ENCODE data around the gene MYL7.

The MYL7 gene

DNA sequence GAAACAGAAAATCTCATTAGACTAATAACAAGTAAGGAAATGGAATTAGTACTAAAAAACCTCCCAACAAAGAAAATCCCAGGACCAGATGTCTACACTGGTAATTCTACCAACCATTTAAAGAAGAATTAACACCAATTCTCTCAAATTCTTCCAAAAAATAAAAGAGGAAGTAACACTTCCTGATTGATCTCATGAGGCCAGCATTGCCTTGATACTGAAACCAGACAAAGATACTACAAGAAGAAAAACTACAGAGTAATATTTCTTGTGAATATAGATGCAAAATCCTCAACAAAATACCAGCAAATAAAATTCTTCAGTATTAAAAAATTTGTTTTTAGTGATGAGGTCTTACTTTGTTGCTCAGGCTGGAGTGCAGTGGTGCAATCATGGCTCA lies 26.8 kb upstream of the MYL7 start:
- DNase-seq: no peak

DNA sequence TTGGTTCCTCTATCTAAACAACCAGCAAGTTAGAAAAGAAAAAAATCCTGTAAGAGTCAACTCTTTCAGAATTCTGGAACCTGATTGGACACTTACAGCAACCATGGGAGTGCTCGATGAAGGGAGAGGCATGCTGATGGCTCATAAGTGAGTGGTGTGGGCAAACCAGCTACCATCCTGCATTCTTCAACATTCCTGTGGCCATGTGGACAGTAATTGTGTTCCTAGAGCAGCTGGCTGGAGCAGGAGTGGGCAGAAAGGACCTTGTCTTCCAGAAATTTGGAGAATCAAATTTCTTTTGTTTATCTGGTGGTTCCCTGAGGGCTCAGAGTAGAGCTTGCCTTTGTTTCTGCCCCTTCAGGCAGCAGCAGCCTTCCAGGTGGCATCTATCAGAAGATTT lies 22.5 kb upstream of the MYL7 start:
- no peak for DNase-seq

DNA sequence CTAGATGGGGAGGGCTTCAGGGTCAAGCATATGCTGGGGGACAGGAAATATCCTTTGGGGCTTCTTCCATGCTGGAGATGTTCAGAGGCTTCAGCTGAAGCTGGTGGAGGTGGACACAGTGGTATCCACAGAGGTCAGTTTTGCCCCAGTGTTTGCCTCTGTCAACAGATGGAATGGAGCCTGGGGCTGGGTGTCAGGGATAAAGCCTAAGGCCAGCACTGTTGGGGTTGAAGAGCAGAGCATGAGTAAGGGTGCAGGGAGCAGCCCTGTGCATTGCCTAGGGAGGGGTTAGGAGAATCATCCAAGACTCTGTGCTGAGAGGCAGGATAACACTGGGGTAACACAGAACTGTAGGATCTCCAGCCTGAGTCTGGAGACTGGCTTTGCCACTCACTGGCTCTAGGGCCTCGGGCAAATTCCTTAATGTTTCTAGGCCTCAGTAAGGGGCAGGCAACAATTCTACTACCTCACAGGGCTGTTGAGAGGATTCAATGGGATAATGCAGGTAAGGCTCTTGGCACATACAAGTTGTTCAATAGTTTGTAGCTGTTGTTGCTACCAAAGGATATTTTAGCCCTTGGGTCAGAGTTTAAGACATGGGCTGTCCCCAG lies 21.8 kb upstream of the MYL7 start:
- no peak for DNase-seq

DNA sequence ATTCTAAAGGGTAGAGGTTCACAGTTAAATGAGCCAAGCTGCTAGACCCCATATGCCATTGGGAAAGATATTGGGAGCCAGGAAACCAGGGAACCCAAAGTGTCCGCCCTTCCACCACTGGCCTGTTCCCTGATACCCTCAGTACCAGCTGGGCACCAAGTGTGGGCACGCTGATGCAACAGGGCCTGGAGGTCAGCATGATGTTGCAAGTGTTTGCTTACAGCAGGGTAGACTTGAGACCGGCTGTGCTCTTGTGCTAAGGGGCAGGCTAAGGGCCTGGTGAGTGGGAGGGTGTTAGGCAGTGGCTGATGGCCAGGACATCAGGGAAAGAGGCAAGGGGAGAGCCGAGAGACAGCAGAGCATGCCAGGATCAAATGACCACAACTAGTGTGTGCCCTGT lies 21.0 kb upstream of the MYL7 start:
- DNase-seq: no peak

DNA sequence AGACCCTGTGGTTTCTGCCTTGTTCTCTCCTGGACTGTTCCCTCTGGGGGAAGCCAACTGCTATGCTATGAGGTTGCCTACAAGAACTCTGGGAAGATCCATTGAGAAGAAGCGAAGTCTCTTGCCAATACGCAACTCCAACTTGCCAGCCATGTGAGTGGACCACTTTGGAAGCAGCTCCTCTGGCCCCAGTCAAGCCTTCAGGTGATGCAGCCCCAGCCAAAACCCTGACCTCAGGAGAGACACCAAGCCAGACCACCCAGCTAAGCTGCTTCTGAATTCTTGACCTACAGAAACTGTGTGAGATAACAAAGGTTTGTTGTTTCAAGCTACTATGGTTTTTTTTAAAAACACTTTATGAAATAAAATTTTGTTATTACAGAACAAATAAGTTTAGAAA lies 20.2 kb upstream of the MYL7 start:
- no peak for DNase-seq

DNA sequence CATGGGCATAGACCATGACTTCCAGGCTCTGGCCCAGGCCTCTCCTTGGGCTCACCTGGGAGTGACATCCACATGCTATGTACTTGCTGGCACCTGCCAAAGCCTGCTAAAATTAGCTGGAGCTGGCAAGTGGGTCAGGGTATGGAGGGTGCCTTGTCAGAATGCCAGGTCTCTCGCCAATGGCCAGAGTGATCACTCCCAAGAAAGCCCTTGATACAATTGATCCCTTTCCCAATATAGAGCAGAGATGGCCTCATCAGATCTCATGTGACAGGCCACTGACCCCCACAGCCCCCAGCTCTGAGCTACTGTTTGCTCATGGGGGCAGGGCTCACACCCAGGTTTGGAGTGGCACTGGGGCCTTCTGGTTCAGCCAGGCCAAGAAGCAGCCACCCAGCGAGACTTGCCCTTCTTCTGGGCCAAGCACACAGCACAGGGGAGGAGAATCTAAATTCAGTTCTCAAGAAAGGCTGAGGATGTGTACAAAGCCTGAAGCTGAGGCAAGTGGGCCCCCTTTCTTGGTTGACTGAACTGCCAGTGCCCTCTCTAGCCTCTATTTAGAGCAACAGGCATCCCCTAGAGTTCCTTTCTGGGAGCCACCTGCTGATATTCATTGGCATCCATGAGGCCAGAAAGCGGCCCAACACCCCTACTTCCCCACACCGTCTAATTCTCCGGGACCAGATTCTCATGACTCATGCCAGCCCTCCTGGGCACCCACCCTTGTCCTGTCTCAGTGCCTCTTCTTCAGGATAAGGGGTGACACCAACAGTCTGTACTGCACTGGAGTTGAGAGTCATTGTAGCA lies 18.9 kb upstream of the MYL7 start:
- no peak for DNase-seq

DNA sequence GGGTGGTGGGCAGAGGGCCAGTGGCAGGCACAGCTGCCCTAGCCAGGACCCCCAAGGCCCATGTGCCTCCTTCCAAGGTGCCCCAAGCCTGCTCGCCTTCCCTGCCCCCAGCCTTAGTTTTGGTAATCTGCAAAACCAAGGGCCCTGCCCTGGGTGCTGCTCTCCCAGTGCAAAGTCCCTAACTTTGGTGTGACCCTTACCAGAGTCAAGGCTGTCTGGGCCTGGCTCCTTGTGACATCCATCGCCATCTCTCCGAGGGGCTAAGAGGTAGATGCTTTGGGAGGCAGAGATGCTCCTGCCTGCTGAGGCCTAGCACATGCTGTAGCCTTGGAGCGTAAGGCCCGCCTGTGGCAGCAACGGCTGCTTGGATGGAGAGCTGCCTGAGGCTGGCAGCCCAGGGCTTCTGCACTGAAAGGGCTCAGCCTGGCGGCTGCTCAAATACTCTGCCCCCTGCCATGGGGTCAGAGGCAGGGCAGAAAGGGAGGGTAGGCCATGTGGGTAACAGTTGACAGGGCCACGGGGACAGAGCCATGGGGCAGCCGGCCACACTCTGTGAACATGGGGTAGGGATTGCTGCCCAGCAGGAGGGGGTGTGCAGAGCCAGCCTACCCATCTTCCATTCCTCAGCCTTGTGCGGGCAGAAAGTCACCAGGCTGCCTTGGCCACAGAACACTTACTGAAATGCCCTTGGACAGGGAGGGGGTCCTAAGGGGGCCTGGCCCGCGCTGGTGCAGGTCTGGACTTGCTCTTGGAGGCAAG lies 17.9 kb upstream of the MYL7 start:
- DNase-seq: no peak

DNA sequence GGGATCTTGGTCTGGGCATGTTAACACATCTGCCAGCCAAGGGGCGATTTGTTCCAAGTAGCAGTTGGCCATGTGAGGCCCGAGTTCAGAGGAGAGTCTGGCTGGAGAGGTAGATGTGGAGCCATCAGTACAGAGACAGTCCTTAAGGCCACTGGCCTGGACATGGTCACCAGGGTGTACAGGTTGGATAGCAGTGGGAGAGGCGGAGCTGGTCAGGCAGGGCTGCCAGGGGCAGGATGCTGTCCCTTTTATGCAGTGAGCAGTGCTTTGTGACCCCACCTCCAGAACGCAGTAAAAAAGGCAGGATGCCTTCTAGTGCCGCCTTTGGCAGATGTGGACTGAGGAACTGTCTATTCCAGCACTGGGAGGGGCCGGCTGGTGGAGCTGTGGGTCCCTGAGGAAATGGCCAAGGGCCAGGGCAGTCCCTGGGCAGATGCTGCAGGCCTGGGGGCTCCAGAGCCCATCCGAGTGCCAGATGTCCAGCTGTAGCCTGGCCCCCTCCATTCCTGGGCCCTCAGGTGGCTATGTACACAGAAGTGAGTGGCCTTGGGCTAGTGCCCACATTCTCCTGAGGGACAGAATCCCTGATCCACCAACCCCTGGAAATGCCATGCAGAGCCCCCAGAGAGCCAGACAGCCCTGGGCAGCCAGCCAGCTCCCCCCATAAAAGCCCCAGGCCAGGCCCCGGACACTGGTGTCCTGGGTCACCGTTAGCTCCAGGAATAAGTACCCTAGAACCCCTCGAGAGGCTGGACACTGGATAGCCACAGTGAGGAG lies 17.2 kb upstream of the MYL7 start:
- no peak for DNase-seq

DNA sequence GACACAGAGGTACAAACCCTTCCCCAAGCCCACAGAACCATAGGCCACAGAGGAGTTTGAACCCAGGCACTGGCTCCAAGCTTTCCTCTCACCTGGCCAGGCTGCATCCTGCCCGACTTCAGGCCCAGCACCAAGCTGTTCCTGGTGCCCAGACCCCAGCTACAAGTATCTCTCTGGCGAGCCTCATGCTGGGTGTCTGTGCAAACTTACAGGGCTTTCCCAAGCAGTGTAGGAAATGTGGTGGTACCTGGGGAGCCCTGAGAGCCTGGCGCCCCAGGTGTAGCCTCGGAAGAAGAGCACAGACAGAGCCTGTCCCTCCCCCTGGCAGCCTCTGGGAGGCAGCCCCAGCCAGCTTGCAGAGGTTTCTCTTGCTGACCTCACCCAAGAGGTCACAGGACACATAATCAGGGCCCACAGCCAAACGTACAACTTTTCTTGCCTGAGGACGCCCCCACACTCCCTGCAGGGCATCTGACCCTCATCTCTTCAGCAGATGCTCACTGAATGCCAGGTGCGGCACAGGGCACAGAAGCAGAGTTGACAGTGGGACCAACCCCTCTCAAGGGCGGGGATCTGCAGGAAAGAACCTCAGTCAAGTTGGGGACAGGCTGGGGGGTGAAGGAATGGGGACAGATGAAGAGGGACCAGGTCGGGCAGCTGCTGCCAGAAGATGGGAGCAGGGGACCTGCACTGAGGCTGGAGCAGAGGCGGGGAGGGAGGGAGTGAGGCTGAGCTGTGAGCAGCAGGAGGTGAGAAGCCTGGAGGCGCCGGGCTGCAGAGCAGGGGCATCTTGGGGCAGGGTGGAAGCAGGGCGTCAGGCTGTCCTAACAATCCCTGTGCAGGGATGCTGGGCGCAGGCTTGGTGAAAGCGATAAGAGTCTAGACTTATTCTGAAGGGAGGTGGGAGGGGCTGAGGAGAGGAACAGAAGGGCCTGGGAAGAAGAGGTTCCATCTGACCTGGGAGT lies 16.3 kb upstream of the MYL7 start:
- no peak for DNase-seq

DNA sequence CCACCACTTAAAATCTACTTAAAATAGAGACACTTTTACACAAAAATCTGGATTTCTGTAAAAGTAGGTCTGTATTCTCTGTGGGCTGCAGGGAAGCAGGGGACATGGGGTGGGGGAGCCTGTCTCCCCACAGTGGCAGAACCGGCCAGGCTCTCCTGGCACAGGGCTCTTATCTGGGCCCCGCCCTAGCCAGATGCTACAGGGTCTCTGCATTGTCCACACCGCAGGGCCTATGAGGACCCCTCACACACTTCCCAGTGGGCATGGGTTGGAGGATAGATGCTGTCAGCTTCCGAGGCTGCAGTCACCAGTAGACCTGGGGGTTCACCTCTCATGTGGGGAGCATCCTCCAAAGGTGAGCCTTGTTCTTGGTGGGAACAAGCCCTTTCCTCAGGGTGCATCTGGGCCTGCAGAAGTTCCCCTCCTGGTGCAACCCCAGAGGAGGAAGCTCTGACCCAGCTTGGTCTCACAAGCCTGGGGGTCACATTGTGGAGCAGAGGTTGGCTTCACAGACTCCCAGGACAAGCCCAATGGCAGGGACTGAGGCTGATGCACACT lies 15.4 kb upstream of the MYL7 start:
- no peak for DNase-seq

DNA sequence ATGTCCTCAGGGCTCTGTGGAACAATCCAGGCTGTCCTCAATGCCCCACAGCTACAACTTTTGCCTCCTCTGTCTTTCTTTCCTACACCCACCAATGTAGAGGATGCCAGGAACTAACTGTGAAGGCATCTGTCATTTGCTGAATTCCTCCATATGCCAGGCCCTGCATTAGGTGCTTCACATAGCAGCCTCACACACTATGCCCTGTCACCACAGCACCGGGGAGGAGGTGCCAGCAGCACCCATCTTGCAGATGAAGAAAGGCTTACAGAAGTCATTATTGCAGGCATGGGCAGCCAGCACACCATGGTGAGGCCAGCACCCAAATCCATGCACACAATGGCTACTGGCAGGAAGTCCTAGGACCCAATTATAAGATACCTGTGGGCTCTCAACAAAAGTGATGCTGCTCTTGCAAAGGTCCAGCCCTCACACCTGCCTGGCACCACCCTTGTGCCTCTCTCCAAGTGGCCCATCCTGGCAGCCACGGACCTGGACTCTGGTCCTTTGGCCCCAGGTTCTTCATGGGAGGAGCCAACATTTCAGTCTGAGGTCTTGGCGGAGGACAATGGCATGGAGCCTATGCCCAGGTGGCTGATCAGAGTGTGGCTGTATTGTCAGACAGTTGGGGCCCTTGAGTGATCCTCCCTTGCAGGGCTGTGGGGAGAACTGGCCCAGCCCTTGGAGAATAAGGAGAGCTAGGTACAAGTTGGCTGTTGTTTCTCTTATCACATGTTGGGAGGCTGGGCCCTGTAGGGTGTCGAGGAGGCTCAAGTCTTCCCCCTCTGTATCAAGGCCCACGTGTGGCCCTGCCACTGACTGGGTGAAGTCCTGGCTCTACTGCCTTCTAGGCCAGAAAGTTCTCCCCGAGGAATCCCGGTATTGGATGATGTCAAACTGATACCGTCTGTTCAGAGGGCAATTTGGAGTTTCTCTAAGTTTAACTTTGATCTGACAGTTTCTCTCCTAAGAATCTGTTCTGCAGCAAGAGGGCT lies 14.4 kb upstream of the MYL7 start:
- no peak for DNase-seq

DNA sequence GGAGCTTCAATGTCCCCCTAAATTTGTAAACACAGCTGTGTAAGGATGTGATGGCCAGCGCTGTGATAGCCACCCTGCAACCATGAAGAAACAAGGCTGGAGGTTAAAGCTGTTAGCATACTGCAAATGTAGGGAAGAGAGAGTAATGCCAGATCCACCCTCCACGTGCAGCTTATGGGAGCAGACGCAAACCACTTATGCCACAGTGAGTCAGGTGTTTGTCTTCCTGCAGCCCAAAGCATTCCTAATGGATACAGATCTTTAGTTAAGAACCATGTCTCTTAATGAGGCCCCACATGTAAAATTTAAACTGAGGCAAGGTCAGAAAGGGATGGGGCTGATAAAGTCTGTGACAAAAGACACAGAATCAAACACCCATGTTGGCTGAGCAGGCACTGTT lies 13.6 kb upstream of the MYL7 start:
- DNase-seq: no peak

DNA sequence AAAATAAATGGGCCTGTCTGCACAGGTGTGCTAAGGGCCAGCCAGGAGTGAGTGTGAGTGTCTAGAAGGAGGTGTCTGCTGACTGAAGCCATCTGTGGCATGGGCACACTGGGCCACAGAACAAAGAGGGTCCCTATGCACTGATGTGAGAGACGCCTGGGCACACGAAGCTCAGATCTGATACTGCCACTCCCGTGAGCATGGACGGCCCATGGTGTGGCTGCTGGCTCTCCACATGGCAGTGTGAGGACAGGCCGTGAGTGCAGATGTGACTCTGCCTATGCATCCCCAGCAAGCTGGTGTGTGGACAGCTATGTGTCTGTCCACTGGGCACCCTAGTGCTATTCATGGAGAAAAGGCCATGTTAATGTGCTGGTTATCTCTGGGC lies 12.8 kb upstream of the MYL7 start:
- no peak for DNase-seq

DNA sequence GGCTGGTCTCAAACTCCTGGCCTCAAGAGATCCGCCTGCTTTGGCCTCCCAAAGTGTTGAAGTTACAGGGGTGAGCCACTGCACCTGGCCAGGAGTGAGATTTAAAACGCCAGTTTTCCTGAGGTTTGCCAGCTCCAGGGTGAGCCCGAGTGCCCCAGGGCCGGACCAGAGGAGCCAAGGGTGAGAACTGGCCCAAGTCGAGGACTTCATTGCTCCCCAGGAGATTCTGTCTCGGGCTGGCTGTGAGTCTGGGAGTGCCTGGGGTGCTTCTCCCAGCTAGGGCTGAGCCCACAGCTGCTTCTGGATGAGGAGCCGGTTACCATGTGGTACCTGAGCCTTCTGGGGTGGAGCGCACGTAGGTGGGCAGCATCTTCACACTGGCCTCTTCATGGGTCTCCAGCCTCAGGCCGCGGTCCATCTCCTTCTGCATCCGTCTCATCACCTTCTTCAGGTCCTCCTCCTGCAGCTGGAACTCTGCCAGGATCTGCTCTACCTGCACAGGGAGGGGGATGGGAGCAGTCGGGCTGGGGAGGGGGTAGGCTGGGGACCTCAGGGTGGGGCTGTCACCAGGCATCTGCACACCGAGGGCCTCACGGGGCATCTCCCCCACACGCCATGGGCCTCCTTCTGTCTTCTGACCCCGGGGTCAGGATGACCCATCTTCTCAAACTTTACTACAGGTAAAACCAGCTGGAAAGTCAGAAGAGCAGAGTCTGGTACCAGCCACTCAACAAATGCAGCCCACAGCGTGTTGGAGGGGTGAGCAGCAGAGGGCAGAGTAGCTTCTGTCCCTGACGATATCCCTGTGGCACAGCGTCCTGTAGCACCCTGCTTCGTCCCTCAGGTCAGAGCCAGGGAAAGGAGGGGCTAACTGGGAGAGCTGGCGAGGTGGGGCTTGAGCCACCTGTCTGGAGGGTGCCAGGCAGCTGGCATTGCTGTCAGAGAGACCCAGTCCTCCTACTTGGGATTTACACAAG lies 12.1 kb upstream of the MYL7 start:
- DNase-seq: no peak

DNA sequence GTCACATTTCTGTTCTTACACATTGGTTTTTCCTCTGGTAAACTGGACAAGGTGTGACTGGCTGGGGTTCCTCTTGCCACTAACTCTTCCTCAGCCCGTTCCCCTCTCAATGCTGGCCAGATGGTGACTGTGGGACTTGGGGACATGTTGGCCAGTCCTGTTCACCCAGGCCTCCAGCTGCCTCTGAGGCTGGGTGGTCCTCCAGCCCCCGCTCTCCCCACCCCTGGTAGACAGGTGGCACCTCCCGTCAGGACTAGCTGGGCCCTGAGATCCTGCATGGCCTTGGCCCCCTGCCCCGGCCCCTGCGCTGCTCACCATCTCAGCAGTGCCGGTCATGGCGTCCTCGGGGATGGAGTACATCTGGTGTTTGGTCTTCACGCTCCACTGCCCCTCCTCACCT lies 10.8 kb upstream of the MYL7 start:
- DNase-seq: no peak

DNA sequence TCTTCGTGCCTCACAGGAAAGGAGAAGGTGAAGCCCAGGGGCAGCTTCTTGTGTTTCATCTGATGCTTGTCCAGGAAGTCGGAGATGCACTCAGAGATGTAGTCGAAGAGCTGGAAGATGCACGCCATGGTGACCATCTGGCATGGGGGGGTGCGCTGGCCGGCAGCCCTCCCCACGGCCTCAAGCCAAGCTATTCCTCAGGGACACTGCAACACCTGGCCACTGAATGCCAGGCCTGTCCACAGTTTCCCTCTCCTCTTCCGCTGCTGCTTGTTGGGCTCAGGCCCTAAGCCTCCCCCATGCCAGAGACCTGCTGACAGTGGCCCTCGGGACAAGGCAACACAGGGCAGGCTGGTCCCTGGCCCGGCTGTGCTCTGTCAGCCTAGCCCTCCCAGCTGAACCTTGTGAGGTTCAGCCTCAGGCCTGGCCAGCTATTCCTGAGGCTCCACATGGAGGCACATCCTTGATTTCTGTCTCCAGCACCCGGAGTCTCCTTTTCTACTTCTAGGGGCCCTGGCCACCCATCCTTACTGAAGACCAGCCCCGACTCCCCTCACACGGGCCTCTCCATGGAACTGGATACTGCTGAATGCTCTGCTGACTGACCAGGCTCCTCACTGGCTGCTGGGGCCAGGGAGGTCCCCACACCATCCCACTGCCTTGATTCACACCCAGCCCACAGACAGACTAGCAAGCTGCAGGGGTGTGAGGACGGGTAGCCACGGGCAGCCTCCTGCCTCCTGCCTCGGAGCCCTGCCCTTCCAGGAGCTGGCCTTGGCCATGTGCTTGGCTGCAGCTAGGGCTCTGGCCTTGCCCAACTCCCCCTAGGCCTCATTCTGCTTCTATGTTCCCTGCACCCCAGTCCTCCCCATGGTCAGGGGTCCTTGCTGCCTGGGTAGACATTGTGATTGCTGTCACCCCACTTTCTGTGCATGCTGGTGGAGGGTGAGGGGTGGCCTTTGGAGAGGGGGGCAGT lies 10.1 kb upstream of the MYL7 start:
- DNase-seq: no peak

DNA sequence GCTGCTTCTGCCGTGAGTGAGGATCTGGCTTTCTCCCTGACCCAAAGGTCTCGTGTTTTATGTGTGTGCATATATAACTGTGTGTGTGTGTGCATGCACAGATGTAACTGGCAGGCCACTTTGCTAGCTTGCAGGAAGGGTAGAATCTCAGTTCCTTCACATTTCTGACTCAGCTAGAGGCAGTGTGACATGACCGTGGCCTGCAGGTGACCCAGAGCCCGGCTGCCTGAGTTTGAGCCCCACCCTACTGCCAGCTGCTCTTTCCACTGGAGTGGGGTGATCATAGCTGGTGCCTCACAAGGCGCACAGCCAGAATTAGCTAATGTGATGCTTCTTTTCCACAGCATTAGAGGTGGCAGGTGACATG lies 9.3 kb upstream of the MYL7 start:
- DNase-seq: no peak

All from CD4-positive, alpha-beta T cell treated with Interleukin-15 for 1 hour (primary cell).